HG03095 (cell line): Measurements from ENCODE around the gene DPYSL5.
"Not testable (repeated sequence)": the region's sequence is repeated elsewhere in the genome, so short reads cannot be mapped to it uniquely, and the experiment has no call there.

Experiments
- ATAC-seq: cut with Tn5 transposase; IDR thresholded peaks from one replicate; pipeline ENCODE4 v1.9.1; 2021; ENCODE audit warnings: moderate library complexity; ENCODE audit not compliant: unreplicated experiment

The DPYSL5 gene

GRCh38 chr2:26873286-26873983, 25.5 kb downstream of the DPYSL5 start:
- no peak for ATAC-seq

DNA sequence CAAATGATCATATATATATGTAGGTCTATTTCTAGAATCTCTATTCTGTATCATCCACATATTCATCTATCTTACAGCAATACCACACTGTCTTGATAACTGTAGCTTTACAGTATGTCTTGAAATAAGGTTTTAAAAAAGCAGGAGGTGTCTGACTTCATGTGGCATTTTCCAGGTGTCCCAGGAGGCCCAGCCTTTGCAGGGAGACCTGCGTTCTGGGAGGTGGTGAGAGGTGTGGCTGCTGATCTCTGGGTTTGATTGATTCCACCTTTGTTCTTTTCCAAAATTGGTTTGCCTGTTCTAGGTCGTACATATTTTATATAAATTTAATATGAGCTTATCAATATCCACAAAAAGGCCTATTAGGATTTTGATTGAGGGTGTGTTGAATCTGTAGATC, 26.6 kb downstream of the DPYSL5 start:
- ATAC-seq: no peak

DNA sequence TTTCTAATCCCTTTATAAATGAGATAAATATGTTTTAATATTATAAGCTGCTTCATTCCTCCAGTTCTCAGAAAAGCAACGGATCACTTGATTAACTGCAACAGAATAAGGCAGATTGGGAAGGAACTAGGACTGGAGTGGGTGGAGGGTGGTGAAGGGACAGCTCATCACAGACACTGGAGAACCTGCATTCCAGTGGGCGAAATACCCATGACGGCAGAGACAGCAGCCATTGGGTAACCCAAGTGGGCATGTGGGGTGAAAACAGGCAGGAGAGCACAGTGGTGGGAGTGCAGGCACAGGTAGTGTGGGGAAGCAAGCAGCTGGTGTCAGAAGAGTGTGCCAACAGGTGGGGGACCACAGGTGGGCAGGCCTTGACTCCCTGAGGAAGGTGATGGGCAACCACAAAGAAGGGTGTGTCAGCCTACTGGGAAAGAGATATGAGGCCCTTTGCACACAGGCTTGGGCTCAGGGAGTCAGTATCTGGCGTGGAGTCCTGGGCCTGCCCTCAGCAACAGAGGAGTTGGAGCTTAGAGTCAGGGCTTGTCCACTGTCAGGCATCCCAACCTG, 27.2 kb downstream of the DPYSL5 start:
- no peak for ATAC-seq

GRCh38 chr2:26875808-26876207, 27.9 kb downstream of the DPYSL5 start:
- no peak for ATAC-seq

DNA sequence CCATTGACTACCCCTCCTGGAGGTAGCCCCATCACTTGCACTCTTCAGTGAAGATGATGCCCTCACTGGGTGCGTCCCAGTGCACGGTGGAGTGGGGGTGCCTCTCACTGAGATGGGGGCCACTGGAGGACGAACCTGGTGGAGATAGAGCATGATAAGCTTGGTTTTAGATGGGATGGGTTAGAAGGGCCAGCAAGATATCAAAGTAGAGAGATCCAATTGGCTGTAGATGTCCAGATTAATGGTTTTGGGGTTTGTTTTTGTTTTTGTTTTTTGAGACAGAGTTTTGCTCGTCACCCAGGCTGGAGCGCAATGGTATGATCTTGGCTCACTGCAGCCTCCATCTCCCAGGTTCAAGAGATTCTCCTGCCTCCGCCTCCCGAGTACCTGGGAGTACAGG, 28.3 kb downstream of the DPYSL5 start:
- no peak for ATAC-seq

GRCh38 chr2:26877276-26877675, 29.3 kb downstream of the DPYSL5 start:
- no peak for ATAC-seq

DNA sequence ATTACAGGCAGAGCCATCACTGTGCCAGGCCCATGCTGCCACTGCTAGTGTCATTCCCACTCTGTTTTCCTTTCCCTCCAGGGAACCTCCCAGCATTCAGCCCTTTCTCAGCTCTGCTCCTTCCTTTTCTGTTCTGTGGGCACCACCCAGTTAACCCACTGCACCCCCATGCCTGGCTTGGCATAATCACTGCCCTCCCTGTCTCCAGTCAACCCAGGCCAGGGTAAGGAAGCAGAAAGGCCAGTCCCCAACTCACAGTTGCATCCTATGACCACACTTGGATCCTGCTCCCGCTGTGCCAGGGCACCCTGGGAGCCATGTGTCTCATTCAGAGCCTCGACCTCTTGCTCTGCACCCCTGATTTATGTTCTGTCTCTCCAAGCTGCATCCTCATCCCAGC, 32.2 kb downstream of the DPYSL5 start:
- ATAC-seq: no peak

GRCh38 chr2:26880910-26881435, 33.0 kb downstream of the DPYSL5 start:
- no peak for ATAC-seq

GRCh38 chr2:26882220-26882619, 34.3 kb downstream of the DPYSL5 start:
- not testable (repeated sequence) for ATAC-seq

DNA sequence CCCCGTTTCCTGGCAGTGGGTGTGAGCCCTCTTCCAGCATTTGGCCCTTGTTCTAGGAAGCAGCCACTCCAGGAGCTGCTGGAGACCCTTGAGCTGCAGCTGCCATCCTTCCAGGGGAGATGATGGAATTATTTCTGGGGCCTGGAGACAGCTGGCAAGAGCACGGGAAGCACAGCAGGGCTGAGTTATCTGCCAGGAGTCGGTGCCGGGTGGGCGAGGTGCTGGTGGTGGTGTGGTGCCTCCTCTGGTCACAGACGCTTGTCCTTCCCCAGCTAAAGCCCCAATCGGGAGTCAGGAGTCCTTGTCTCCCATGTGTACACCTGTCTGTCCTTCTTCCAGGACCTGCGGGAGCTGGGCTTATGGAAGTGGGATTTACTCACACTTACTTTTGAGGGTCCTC, 36.0 kb downstream of the DPYSL5 start:
- ATAC-seq: no peak

GRCh38 chr2:26884486-26884885, 36.6 kb downstream of the DPYSL5 start:
- no peak for ATAC-seq

DNA sequence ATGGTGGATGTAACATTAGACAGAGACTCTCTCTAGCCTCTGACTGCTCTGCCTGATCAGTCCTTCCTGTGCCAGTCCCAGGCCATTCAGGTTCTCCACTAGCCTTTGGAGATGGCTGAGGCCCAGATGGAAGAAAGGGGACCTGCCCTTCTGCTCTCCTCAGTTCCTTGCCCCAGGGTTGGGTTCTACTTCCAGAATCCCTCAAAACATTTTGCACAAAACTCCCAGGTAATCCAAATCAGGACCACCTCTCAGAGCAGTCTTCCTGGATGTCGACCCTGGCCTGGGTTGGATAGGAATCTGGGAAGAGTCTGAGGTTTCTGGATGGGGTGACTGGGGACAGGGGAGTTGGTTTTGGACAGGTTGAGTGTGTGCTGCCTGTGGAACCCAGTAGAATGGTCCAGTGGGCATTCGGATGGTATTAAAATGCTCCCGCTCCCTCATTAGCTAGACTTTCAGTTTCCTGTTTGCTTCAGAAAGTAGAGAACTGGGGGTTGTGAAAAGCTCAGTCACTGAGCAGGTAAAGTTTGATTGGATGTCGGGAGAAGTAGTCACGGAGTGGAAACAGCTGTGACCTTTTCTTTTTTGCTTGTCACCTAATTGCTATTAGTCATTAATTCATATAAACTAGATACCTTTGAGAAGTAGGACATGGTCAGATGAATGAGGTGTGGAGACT, 37.9 kb downstream of the DPYSL5 start:
- ATAC-seq: no peak

- ATAC-seq: no peak
Measured at GRCh38 chr2:26886736-26887135, 38.8 kb downstream of the DPYSL5 start.

DNA sequence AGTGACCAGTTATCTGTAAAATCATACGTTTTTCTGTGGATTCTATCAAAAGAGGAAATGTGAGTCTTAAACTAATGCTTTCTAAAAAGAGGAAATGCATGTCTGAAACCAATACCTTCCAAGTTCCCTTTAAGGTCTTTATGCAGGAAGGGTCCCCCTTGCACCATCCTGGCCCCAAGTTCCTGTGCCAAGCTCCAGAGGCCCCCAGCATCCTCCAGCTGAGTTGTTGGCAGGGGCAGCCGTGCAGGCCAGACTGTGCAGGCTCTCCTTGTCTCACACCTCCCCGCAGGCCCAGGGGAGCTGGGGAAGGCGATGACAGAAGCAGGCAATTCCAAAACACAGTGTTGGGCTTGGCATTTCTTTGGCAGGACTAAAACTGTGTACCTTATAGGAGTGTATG, 39.2 kb downstream of the DPYSL5 start:
- no peak for ATAC-seq

DNA sequence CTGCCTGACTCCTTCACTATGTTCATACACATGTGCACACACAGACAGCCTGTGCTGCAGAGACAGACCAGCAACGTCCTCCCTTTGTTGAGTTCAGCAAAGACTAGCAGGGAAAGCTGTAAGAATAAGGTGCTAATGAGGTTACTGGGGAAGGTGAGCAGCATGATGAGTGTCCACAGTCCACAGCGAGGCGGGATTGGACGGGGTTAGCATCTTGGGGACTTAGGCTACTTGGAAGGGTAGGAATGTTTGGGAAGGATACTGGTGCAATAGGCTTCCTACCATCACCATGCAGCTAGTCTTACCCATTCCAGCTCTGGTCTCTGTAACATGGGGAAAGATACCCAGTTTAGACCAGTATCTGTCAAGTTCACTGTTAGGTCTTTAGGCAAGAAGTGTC, 41.9 kb downstream of the DPYSL5 start:
- ATAC-seq: no peak

GRCh38 chr2:26890341-26891000, 42.5 kb downstream of the DPYSL5 start:
- ATAC-seq: no peak

- no peak for ATAC-seq
Measured at GRCh38 chr2:26892133-26892532, 44.2 kb downstream of the DPYSL5 start.

GRCh38 chr2:26892922-26893524, 45.1 kb downstream of the DPYSL5 start:
- ATAC-seq: no peak

- no peak for ATAC-seq
Measured at GRCh38 chr2:26894136-26894535, 46.2 kb downstream of the DPYSL5 start.

DNA sequence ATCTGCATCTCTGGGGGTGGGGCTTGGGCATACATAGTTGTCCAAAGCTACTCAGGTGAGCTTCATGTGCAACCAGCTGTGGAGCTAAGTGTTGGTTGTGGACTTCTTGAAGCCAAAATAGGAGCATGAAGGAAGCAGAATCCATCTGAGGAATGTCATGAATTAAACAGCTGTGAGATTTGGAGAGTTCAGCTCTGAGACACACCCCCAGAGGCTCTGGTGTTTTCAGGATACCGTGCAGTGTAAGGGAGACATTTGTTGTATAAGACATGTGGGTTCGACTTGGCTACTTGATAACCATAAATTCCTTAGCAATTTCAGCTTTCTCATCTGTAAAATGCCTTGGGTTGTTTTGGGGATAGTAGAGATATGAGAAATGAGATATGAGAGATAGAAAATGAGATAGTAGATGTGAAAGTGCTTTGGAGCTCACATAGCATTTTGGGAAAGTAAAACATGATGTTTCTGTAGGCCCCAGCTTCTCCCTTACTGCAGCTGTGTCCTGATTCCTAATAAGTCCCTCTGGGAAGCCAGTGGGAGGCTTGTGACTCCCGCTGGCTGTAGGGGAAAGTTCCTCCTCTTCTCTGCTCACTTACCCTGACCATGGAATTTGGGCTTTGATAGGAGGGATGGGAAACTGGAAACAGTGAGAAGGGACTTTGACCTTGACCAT, 50.0 kb downstream of the DPYSL5 start:
- ATAC-seq: no peak
